HepG2 (cell line): ENCODE measurements around the gene PEAK3. TPM values are rescaled to one million over a fixed set of nuclear protein-coding genes. Genes with fewer than 3 reads are reported as not detected.

Experiments used
- ARID3A ChIP-seq: IDR thresholded peaks from 2 replicates; pipeline ENCODE4 v1.6.1; 2012; ENCODE audit warnings: low read depth, low read length, improper control_type of control experiment
- DBP ChIP-seq: sonication (generic); formaldehyde crosslinking; IDR thresholded peaks from 2 replicates; pipeline ENCODE4 v1.4.0; 2020; ENCODE audit warnings: missing genetic modification reagents; ENCODE audit errors: not compliant biosample characterization
- EEA1 ChIP-seq: sonication (generic); formaldehyde crosslinking; IDR thresholded peaks from 2 replicates; pipeline ENCODE4 v1.5.1; 2020; ENCODE audit warnings: mild to moderate bottlenecking, missing genetic modification reagents, borderline replicate concordance
- ELF4 ChIP-seq: sonication (generic); formaldehyde crosslinking; IDR thresholded peaks from 2 replicates; pipeline ENCODE4 v1.5.0; 2020; ENCODE audit warnings: missing genetic modification reagents, mild to moderate bottlenecking, moderate library complexity, borderline replicate concordance
- FOXP4 ChIP-seq: sonication (generic); formaldehyde crosslinking; IDR thresholded peaks from 2 replicates; pipeline ENCODE4 v1.4.0; 2020; ENCODE audit warnings: missing genetic modification reagents
- HHEX ChIP-seq: IDR thresholded peaks from 2 replicates; pipeline ENCODE4 v1.6.1; 2016; ENCODE audit warnings: control low read depth
- HOXD1 ChIP-seq: sonication (generic); formaldehyde crosslinking; IDR thresholded peaks from 2 replicates; pipeline ENCODE4 v1.5.0; 2020; ENCODE audit warnings: missing genetic modification reagents
- NBN ChIP-seq: fragments of 450-650 bp; conservative IDR thresholded peaks from 2 replicates; pipeline ENCODE4 v1.6.1; 2017
- PCBP2 ChIP-seq: fragments of 200-400 bp; formaldehyde crosslinking; optimal IDR thresholded peaks from 2 replicates; pipeline ENCODE3; 2018; ENCODE audit warnings: low read length, low read depth; ENCODE audit not compliant: poor library complexity, severe bottlenecking
- PLRG1 ChIP-seq: fragments of 450-650 bp; conservative IDR thresholded peaks from 2 replicates; pipeline ENCODE4 v1.6.1; 2016
- SALL2 ChIP-seq: sonication (generic); formaldehyde crosslinking; IDR thresholded peaks from 2 replicates; pipeline ENCODE4 v1.8.1; 2023; ENCODE audit warnings: mild to moderate bottlenecking, missing genetic modification reagents, inconsistent platforms
- ZBTB1 ChIP-seq: sonication (generic); formaldehyde crosslinking; IDR thresholded peaks from 2 replicates; pipeline ENCODE4 v1.4.0; 2020; ENCODE audit warnings: missing genetic modification reagents, borderline replicate concordance
- ZBTB26 ChIP-seq: IDR thresholded peaks from 2 replicates; pipeline ENCODE4 v1.6.1; 2016; ENCODE audit warnings: missing compliant biosample characterization, missing genetic modification reagents, borderline replicate concordance
- ZBTB44 ChIP-seq: sonication (generic); formaldehyde crosslinking; IDR thresholded peaks from 2 replicates; pipeline ENCODE4 v1.4.0; 2020; ENCODE audit warnings: missing genetic modification reagents
- ZKSCAN5 ChIP-seq: sonication (generic); formaldehyde crosslinking; IDR thresholded peaks from 2 replicates; pipeline ENCODE4 v1.5.1; 2020; ENCODE audit warnings: mild to moderate bottlenecking, missing genetic modification reagents
- ZNF362 ChIP-seq: sonication (generic); formaldehyde crosslinking; IDR thresholded peaks from 2 replicates; pipeline ENCODE4 v1.4.0; 2020; ENCODE audit warnings: missing genetic modification reagents, mild to moderate bottlenecking, borderline replicate concordance
- ZNF383 ChIP-seq: sonication (generic); formaldehyde crosslinking; IDR thresholded peaks from 2 replicates; pipeline ENCODE4 v1.4.0; 2020; ENCODE audit warnings: missing genetic modification reagents, mild to moderate bottlenecking, borderline replicate concordance
- ZNF543 ChIP-seq: sonication (generic); formaldehyde crosslinking; IDR thresholded peaks from 2 replicates; pipeline ENCODE4 v1.4.0; 2020; ENCODE audit warnings: mild to moderate bottlenecking, missing genetic modification reagents
- ZNF605 ChIP-seq: sonication (generic); formaldehyde crosslinking; IDR thresholded peaks from 2 replicates; pipeline ENCODE4 v1.8.0; 2022; ENCODE audit warnings: mild to moderate bottlenecking, missing genetic modification reagents
- ZNF720 ChIP-seq: sonication (generic); formaldehyde crosslinking; IDR thresholded peaks from 2 replicates; pipeline ENCODE4 v1.4.0; 2020; ENCODE audit warnings: missing genetic modification reagents
- ZNF878 ChIP-seq: sonication (generic); formaldehyde crosslinking; IDR thresholded peaks from 2 replicates; pipeline ENCODE4 v1.8.1; 2023; ENCODE audit warnings: mild to moderate bottlenecking, missing genetic modification reagents, moderate library complexity
- polyA plus RNA-seq, 8 experiments: library from polyadenylated mRNA; depleted of rRNA in 3 of 8; stranded (reverse) in 7 of 8; unstranded in 1 of 8; fragments of >200 nt; fragmentation: Illumina TruSeq in 4 of 8; extraction: Trizol in 4 of 8; gene quantifications; 2 replicates each; pipeline versions ENCODE4 v1.2.1 to v1.2.3, GENCODE V29; 2011 to 2016; ENCODE audit warnings: low read depth in 4 of 8, missing spikeins in 1 of 8, mixed read lengths in 1 of 8; ENCODE audit not compliant: insufficient read depth in 1 of 8
- total RNA-seq, 5 experiments: library from RNA; depleted of rRNA; stranded (reverse); fragments of >200 nt; fragmentation: Illumina TruSeq; extraction: Trizol; gene quantifications; 2 replicates each; pipeline ENCODE4 v1.2.3, GENCODE V29; 2016; ENCODE audit warnings: low read depth in 1 of 5

The PEAK3 gene
- total and polyA plus RNA-seq, 2 of the 13 experiments (the other 11 are each of a cell fraction or from before 2014, with no cell fraction given) = not detected

- TF ChIP-seq ARID3A (no peak), ELF4 (CRISPR knock-in tag) (peak; percentile 25; the same call in 1 of the 2 replicates), ZNF362 (CRISPR knock-in tag) (no peak), HOXD1 (0 out of 2 replicates have a peak, but pooled peaks have one; percentile 34), ZBTB1 (no peak), NBN (no peak), DBP (CRISPR knock-in tag) (no peak), ZNF543 (CRISPR knock-in tag) (no peak), SALL2 (CRISPR knock-in tag) (peak; percentile 52; the same call in 1 of the 2 replicates), FOXP4 (CRISPR knock-in tag) (no peak), EEA1 (CRISPR knock-in tag) (no peak), ZKSCAN5 (CRISPR knock-in tag) (no peak), ZBTB44 (CRISPR knock-in tag) (no peak), ZNF605 (CRISPR knock-in tag) (no peak; the same call in 1 of the 2 replicates), ZNF720 (CRISPR knock-in tag) (no peak), PCBP2 (no peak), ZNF878 (no peak), PLRG1 (no peak), HHEX (no peak), ZNF383 (CRISPR knock-in tag) (no peak), ZBTB26 (peak; percentile 66; the same call in 1 of the 2 replicates)
Observed at GRCh38 chr19:2273356-2274184, 8.4 kb downstream of the PEAK3 start (continued).
